D721Med (cell line): Measurements from ENCODE around the gene DEFB128.

ENCODE experiments used
- DNase-seq: peaks from one replicate; pipeline ENCODE4 v3.0.0; 2011; ENCODE audit warnings: low spot score; ENCODE audit not compliant: insufficient read length
- FAIRE-seq: peaks from 2 replicates; lab custom pipeline; 2011; peaks lifted over from hg19 to GRCh38; lab: Jason Lieb, UNC
- TF ChIP-seq, protein P1 (sequence below): IDR thresholded peaks from 2 replicates; pipeline ENCODE4 v1.5.1; 2012; ENCODE audit warnings: mild to moderate bottlenecking, control low read depth; ENCODE audit not compliant: insufficient read depth; ENCODE audit errors: missing control alignments

DEFB128 gene

DNA sequence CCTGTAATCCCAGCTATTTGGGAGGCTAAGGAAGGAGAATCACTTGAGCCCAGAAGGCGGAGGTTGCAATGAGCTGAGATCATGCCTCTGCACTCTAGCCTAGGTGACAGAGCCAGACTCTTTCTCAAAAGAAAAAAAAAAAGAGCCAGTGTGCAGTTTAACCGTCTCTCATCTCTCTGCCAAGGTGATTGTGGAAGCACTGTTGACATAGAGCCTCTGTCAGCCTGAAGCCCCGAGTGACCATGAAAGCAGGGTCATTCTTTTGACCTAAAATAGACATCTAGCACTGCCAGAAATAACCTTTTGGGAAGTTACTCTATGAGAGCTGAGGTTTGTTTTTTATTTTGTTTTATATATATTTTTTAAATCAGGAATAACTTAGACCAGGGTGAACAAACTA is 24.9 kb downstream of the DEFB128 start:
- FAIRE-seq, result no peak
- no peak for DNase-seq
- TF ChIP-seq, protein P1, sequence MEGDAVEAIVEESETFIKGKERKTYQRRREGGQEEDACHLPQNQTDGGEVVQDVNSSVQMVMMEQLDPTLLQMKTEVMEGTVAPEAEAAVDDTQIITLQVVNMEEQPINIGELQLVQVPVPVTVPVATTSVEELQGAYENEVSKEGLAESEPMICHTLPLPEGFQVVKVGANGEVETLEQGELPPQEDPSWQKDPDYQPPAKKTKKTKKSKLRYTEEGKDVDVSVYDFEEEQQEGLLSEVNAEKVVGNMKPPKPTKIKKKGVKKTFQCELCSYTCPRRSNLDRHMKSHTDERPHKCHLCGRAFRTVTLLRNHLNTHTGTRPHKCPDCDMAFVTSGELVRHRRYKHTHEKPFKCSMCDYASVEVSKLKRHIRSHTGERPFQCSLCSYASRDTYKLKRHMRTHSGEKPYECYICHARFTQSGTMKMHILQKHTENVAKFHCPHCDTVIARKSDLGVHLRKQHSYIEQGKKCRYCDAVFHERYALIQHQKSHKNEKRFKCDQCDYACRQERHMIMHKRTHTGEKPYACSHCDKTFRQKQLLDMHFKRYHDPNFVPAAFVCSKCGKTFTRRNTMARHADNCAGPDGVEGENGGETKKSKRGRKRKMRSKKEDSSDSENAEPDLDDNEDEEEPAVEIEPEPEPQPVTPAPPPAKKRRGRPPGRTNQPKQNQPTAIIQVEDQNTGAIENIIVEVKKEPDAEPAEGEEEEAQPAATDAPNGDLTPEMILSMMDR, result no peak

DNA sequence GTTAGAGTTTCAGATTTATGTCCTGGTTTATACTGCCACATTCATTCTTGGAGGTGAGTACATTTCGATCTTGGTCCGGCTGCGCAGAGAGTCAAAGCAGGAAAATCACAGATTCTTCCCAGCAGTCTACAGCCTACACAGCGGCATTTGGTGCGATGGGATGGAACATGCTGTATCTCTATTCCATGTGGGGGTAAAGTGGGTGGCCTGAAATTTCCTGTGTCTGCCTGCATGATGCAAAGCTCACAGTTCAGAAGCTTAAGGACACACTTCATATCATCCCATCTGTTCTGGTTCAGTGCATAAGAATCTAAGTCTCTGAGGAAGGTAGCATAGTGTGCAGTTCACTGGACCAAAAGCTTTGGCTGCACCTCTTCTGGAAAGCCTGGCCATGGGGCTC is 32.4 kb downstream of the DEFB128 start, which contains the start of gene DEFB127:
Gene DEFB127, plus strand, starts transcription at position 301 of the 400 bp plus-strand sequence. Its CDS starts 91 bp downstream, at position 392.
- no peak for FAIRE-seq
- TF ChIP-seq, protein P1, result no peak
- DNase-seq, result no peak

DNA sequence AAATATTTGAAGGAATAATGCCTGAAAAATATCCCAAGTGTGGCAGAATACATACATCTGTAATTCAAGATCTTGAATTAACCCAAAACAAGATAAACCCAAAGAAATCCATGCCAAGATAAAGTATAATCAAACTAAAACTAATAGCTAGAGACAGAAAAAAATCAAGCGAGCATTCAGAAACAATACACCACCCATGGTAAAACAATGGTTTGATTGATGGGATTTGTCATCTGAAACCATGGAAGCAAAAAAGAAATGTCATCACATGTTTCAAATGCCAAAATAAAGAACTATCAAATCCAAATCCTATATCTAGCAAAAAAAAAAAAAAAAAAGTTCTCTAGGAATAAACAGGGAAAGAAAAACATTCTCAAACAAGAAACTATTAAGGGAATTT is 37.4 kb downstream of the DEFB128 start:
- no peak for DNase-seq
- FAIRE-seq, result no peak
- TF ChIP-seq, protein P1, result no peak

DNA sequence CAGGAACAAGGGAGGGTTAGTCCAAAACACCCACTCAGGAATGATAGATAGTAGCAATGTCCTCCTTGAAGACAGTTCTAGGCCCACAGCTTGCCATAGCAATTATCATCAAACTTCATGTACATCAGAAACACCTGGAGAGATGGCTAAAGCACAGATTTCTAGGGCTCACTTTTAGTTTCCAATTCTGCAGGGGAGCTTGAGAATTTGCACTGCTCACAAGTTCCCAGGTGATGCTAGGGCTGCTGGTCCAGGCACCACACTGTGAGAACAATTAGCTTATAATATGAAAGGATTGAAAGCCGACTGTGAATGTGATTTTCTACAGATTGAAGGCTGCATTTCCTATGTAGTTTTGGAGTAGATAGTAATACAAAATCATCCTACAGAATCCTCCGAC is 43.6 kb downstream of the DEFB128 start:
- TF ChIP-seq, protein P1, result no peak
- no peak for FAIRE-seq

DNA sequence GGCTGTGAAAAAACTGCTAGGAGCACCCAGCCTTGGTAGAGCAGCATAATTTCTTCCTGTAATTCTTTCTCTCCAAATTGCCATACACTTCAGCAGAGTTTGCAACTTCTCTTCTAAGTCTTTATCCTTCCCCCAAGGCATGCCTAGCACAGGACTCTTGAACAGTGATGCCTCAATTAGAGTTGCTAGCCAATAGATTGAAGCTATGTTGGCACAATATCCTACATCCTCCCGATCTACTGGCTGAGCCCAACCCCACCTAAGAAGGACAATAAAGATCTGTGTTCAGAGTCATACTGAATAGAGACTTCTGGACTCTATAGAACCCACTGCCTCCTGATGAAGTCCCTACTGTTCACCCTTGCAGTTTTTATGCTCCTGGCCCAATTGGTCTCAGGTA is 47.2 kb downstream of the DEFB128 start, which contains the start of gene DEFB126:
Gene DEFB126, plus strand, starts transcription at position 301 of the 400 bp plus-strand sequence. Its CDS starts 39 bp downstream, at position 340.
- no peak for DNase-seq
- TF ChIP-seq, protein P1, result no peak
- no peak for FAIRE-seq

More for the DNA sequence above, 43.6 kb downstream of the DEFB128 start:
- no peak for DNase-seq
